Measurements from ENCODE around the gene SMARCA5. TPM values are rescaled to one million over a fixed set of nuclear protein-coding genes. Genes with fewer than 3 reads are reported as not detected.

SMARCA5 gene
- total and polyA plus RNA-seq, 4 experiments from 2014 or later: 22.3 to 61.2 (median 48.2) TPM

DNA sequence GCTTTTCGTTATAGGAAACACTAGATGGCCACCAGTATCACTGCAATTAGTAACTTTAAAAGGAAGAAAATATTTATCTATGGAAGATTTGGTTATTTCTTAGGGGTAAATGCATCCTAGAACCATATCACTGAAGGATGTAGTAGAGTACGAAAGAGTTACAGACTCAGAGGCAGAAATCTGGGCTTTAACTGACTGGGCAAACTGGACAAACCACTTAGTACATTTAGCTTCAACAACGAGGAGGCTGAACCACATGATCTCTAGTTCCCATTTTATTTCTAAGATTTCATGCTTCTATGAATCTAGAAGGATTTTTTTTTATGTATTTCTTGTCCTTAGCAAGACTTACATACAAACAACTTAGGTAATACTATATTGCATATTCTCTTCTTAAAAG lies 93.0 kb downstream of the SMARCA5 start:
- no peaks in the 10 kb centered on the region for H3K4me1 Mint-ChIP-seq
- peaks cover 0 to 14% (median 3%) of the 10 kb centered on the region in 8 donors for H3K9me3 Mint-ChIP-seq
- intact Hi-C loops (cut with micrococcal nuclease): no loop called here
- no peaks in the 10 kb centered on the region for H3K4me1 ChIP-seq (ENCODE audit: insufficient read depth, low read length)
- H3K27ac Mint-ChIP-seq: no peak overlapping the region
- no peaks in the 10 kb centered on the region for H3K27me3 ChIP-seq (ENCODE audit: insufficient read depth, low read length)
- no peaks in the 10 kb centered on the region for H3K36me3 ChIP-seq (ENCODE audit: insufficient read depth, low read length)
- no peak overlapping the region for H3K4me3 Mint-ChIP-seq
- no peaks in the 10 kb centered on the region for H3K27me3 Mint-ChIP-seq
- ChIA-PET POLR2A (ENCODE audit: partially characterized antibody) (no interaction called here), CTCF (ENCODE audit: partially characterized antibody) (no interaction called here)
- H3K36me3 Mint-ChIP-seq: no peaks in the 10 kb centered on the region
- H3K27ac ChIP-seq (ENCODE audit: low read depth, low read length): no peak overlapping the region
- no peak overlapping the region for H3K4me3 ChIP-seq (ENCODE audit: low read length in 2 of 2)
- DNase-seq: no peak
- H3K9me3 ChIP-seq (ENCODE audit: control insufficient read depth in 1 of 2, low read length in 2 of 2): no peaks in the 10 kb centered on the region

Other genes with a start within 250 kb of the SMARCA5 start
- gene GAB1, start 176.8 kb upstream of the SMARCA5 start, total RNA-seq: under 1 TPM; 0.26 to 0.78 TPM
- not detected for gene GAB1, start 176.8 kb upstream of the SMARCA5 start, polyA plus RNA-seq
- not detected for gene FREM3, start 187.0 kb downstream of the SMARCA5 start, total RNA-seq
- gene FREM3, start 187.0 kb downstream of the SMARCA5 start, polyA plus RNA-seq: not detected

Measured in CD4-positive, alpha-beta memory T cell (primary cell).